ENCODE results near the gene PATL2. TPM values are rescaled to one million over a fixed set of nuclear protein-coding genes. Genes with fewer than 3 reads are reported as not detected.
"Not testable (repeated sequence)": the region's sequence is repeated elsewhere in the genome, so short reads cannot be mapped to it uniquely, and the experiment has no call there.

PATL2 gene
- total RNA-seq, 2 donors from 2014 or later, result 0.26 TPM; not detected in 1

DNA sequence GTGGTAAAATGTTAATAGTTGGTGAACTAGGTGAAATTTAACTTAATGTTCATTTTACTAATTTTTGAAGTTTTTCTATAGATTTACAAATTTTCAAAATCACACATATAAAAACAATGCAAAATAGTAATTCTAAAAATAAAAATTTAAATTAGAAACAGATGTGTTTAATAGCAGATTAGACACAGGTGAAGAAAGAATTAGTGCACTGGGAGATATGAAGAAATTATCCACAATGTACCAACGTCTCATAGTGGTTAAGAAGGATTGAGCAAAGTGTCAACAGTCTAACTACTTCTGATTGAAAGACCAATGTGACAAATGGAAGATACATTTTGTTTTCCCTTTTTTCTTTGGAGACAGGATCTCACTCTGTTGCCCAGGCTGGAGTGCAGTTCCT, 74.1 kb downstream of the PATL2 start:
- H3K9ac ChIP-seq (ENCODE audit: extremely low read depth, low read length, poor library complexity, severe bottlenecking), result no peak overlapping the region
- no peaks in the 10 kb centered on the region for H3K4me1 ChIP-seq (ENCODE audit: control insufficient read depth, insufficient read depth, low read length)
- DNase-seq, result no peak
- H3K36me3 ChIP-seq (ENCODE audit: control insufficient read depth, insufficient read depth, low read length), result peaks cover 42% of the 10 kb centered on the region
- Mint-ChIP-seq H3K27ac (no peak overlapping the region), H3K27me3 (ENCODE audit: insufficient read depth) (no peaks in the 10 kb centered on the region), H3K4me3 (no peak overlapping the region), H3K36me3 (ENCODE audit: low read depth) (peaks cover 60% of the 10 kb centered on the region), H3K9me3 (peaks cover 12% of the 10 kb centered on the region), H3K4me1 (no peaks in the 10 kb centered on the region)
- no peaks in the 10 kb centered on the region for H3K27me3 ChIP-seq (ENCODE audit: control insufficient read depth, insufficient read depth, low read length, poor library complexity, severe bottlenecking)
- TF ChIP-seq, protein P1, sequence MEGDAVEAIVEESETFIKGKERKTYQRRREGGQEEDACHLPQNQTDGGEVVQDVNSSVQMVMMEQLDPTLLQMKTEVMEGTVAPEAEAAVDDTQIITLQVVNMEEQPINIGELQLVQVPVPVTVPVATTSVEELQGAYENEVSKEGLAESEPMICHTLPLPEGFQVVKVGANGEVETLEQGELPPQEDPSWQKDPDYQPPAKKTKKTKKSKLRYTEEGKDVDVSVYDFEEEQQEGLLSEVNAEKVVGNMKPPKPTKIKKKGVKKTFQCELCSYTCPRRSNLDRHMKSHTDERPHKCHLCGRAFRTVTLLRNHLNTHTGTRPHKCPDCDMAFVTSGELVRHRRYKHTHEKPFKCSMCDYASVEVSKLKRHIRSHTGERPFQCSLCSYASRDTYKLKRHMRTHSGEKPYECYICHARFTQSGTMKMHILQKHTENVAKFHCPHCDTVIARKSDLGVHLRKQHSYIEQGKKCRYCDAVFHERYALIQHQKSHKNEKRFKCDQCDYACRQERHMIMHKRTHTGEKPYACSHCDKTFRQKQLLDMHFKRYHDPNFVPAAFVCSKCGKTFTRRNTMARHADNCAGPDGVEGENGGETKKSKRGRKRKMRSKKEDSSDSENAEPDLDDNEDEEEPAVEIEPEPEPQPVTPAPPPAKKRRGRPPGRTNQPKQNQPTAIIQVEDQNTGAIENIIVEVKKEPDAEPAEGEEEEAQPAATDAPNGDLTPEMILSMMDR (conservative IDR thresholded peaks at IDR 0.05), result no peak
- no peak overlapping the region for H3K27ac ChIP-seq (ENCODE audit: low read depth, low read length)
- H3K4me3 ChIP-seq (ENCODE audit: low read length), result no peak overlapping the region
- H3K9me3 ChIP-seq (ENCODE audit: control insufficient read depth, low read length), result peaks cover 21% of the 10 kb centered on the region
- WGBS, 2 experiments (ENCODE audit: insufficient coverage in 1 of 2, insufficient read length in 1 of 2), result 82 to 100% methylated on average over 1 of the region's 1 CpG

DNA sequence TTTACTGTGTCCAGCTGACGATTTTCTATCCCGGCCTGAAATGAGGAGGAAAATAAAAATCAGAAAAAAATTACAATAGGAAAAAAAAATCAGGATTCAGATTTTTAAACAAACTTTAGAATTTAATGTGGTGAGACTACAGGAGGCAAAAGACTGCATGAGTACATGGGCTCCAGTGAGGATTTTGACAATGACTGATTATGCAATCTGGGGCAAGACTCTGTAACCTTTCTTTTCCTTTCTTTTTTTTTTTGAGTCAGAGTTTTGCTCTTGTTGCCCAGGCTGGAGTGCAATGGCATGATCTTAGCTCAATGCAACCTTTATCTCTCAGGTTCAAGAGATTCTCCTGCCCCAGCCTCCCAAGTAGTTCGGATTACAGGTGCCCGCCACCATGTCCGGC, 77.5 kb downstream of the PATL2 start:
- Mint-ChIP-seq H3K36me3 (ENCODE audit: low read depth) (peaks cover 66% of the 10 kb centered on the region), H3K27ac (no peak overlapping the region), H3K4me3 (no peak overlapping the region), H3K4me1 (no peaks in the 10 kb centered on the region), H3K27me3 (ENCODE audit: insufficient read depth) (no peaks in the 10 kb centered on the region), H3K9me3 (peaks cover 12% of the 10 kb centered on the region)
- WGBS, 2 experiments (ENCODE audit: insufficient coverage in 1 of 2, insufficient read length in 1 of 2), result 95 to 100% methylated on average over 1 to 5 of the region's 5 CpGs
- TF ChIP-seq, protein P1 (conservative IDR thresholded peaks at IDR 0.05), result no peak
- no peak for DNase-seq
- Histone ChIP-seq H3K4me1 (ENCODE audit: control insufficient read depth, insufficient read depth, low read length) (no peaks in the 10 kb centered on the region), H3K36me3 (ENCODE audit: control insufficient read depth, insufficient read depth, low read length) (peaks cover 61% of the 10 kb centered on the region), H3K27me3 (ENCODE audit: control insufficient read depth, insufficient read depth, low read length, poor library complexity, severe bottlenecking) (no peaks in the 10 kb centered on the region), H3K9ac (ENCODE audit: extremely low read depth, low read length, poor library complexity, severe bottlenecking) (no peak overlapping the region), H3K9me3 (ENCODE audit: control insufficient read depth, low read length) (peaks cover 21% of the 10 kb centered on the region), H3K27ac (ENCODE audit: low read depth, low read length) (no peak overlapping the region), H3K4me3 (ENCODE audit: low read length) (no peak overlapping the region)

DNA sequence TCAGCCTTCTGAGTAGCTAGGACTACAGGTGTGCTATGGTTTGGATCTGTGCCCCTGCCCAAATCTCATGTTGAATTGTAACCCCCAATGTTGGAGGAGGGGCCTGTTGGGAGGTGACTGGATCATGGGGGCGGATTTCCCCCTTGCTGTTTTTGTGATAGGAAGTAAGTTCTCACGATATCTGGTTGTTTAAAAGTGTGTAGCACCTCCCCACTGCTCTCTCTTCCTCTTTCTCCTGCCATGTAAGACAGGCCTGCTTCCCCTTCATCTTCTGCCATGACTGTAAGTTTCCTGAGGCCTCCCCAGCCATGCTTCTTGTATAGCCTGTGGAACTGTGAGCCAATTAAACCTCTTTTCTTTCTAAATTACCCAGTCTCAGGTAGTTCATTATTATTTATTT, 85.8 kb downstream of the PATL2 start:
- not testable (repeated sequence) for H3K27ac Mint-ChIP-seq; H3K4me1 ChIP-seq (ENCODE audit: control insufficient read depth, insufficient read depth, low read length); H3K4me3 ChIP-seq (ENCODE audit: low read length); H3K9me3 Mint-ChIP-seq; H3K27me3 ChIP-seq (ENCODE audit: control insufficient read depth, insufficient read depth, low read length, poor library complexity, severe bottlenecking); H3K9ac ChIP-seq (ENCODE audit: extremely low read depth, low read length, poor library complexity, severe bottlenecking); H3K4me3 Mint-ChIP-seq; DNase-seq; H3K4me1 Mint-ChIP-seq; H3K27me3 Mint-ChIP-seq (ENCODE audit: insufficient read depth); H3K9me3 ChIP-seq (ENCODE audit: control insufficient read depth, low read length); H3K27ac ChIP-seq (ENCODE audit: low read depth, low read length)
- 75% methylated on average over 1 of the region's 2 CpGs; no CpG with 5 or more reads in 1 of the 2 experiments for WGBS, 2 experiments (ENCODE audit: insufficient coverage in 1 of 2, insufficient read length in 1 of 2)
- H3K36me3 ChIP-seq (ENCODE audit: control insufficient read depth, insufficient read depth, low read length), result peaks cover 77% of the 10 kb centered on the region
- H3K36me3 Mint-ChIP-seq (ENCODE audit: low read depth), result peaks cover 73% of the 10 kb centered on the region

DNA sequence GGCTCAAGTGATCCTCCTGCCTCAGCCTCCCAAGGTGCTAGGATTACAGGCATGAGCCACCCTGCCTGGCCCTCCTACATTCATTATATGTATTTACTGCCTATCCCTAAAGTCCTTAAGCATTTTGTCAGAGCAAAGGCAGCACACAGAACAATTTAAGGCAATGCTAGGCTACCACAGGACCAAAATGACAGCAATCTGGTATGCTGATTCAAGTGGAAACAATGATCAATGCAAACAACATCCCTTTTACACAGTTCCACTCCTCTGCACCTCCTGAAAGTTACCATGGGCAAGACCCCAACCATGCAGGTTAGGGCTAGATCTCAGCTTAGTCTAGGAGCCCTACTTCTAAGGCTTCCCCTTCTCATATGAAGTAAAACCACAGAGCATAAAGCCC, 87.9 kb downstream of the PATL2 start:
- TF ChIP-seq, protein P1 (conservative IDR thresholded peaks at IDR 0.05), result no peak
- H3K36me3 ChIP-seq (ENCODE audit: control insufficient read depth, insufficient read depth, low read length), result peaks cover 74% of the 10 kb centered on the region
- H3K4me1 ChIP-seq (ENCODE audit: control insufficient read depth, insufficient read depth, low read length), result no peaks in the 10 kb centered on the region
- H3K27ac Mint-ChIP-seq, result no peak overlapping the region
- H3K4me1 Mint-ChIP-seq, result no peaks in the 10 kb centered on the region
- peaks cover 72% of the 10 kb centered on the region for H3K36me3 Mint-ChIP-seq (ENCODE audit: low read depth)
- H3K9me3 ChIP-seq (ENCODE audit: control insufficient read depth, low read length), result no peaks in the 10 kb centered on the region
- H3K27me3 Mint-ChIP-seq (ENCODE audit: insufficient read depth), result no peaks in the 10 kb centered on the region
- H3K4me3 Mint-ChIP-seq, result no peak overlapping the region
- H3K27ac ChIP-seq (ENCODE audit: low read depth, low read length), result no peak overlapping the region
- H3K27me3 ChIP-seq (ENCODE audit: control insufficient read depth, insufficient read depth, low read length, poor library complexity, severe bottlenecking), result no peaks in the 10 kb centered on the region
- H3K4me3 ChIP-seq (ENCODE audit: low read length), result no peak overlapping the region
- no peak for DNase-seq
- H3K9ac ChIP-seq (ENCODE audit: extremely low read depth, low read length, poor library complexity, severe bottlenecking), result no peak overlapping the region
- H3K9me3 Mint-ChIP-seq, result no peaks in the 10 kb centered on the region
